ENCODE measurements around the gene TAGLN3.

TAGLN3 gene

GRCh38 chr3:111954228-111954990, 44.3 kb upstream of the TAGLN3 start:
- POLR2A ChIA-PET: interaction anchor here (0.7 kb wide), 2 partner anchors 24 to 88 kb away, joined by 3 read pairs; partner anchors contain the start of gene ABHD10
- no peak for DNase-seq (ENCODE audit: low read depth, low spot score)
- no peak overlapping the region for H3K4me3 ChIP-seq (ENCODE audit: low read depth, low read length)
- CTCF ChIA-PET: interaction anchor here (0.9 to 11.9 kb wide), 8 partner anchors 13 to 262 kb away, joined by 3 to 133 read pairs (median 4); no protein-coding TSS in a partner anchor
- TF ChIP-seq CTCF (IDR thresholded peaks at IDR 0.05; ENCODE audit: insufficient read depth, low read length, missing control alignments): no peak

- POLR2A ChIA-PET: no interaction called here
- no peak for TF ChIP-seq CTCF (IDR thresholded peaks at IDR 0.05; ENCODE audit: insufficient read depth, low read length, missing control alignments)
- no peak overlapping the region for H3K4me3 ChIP-seq (ENCODE audit: low read depth, low read length)
- DNase-seq (ENCODE audit: low read depth, low spot score): no peak
- CTCF ChIA-PET: interaction anchor here (1.5 to 11.9 kb wide), 4 partner anchors 11 to 96 kb away, joined by 3 to 133 read pairs (median 5); no protein-coding TSS in a partner anchor
Measured at GRCh38 chr3:111955876-111956275, 42.8 kb upstream of the TAGLN3 start.

GRCh38 chr3:111956449-111956848, 42.3 kb upstream of the TAGLN3 start:
- ChIA-PET CTCF (interaction anchor here (1.3 to 11.9 kb wide), 4 partner anchors 11 to 239 kb away, joined by 3 to 133 read pairs (median 16); no protein-coding TSS in a partner anchor), POLR2A (no interaction called here)
- TF ChIP-seq CTCF (IDR thresholded peaks at IDR 0.05; ENCODE audit: insufficient read depth, low read length, missing control alignments): no peak
- DNase-seq (ENCODE audit: low read depth, low spot score): no peak
- H3K4me3 ChIP-seq (ENCODE audit: low read depth, low read length): no peak overlapping the region

- TF ChIP-seq CTCF (IDR thresholded peaks at IDR 0.05; ENCODE audit: insufficient read depth, low read length, missing control alignments): no peak
- CTCF ChIA-PET: interaction anchor here (0.8 to 11.9 kb wide), 8 partner anchors 10 to 266 kb away, joined by 3 to 133 read pairs (median 4); partner anchors contain the start of gene ABHD10
- POLR2A ChIA-PET: no interaction called here
- DNase-seq (ENCODE audit: low read depth, low spot score): no peak
- no peak overlapping the region for H3K4me3 ChIP-seq (ENCODE audit: low read depth, low read length)
Measured at GRCh38 chr3:111956995-111957734, 41.6 kb upstream of the TAGLN3 start.

- H3K4me3 ChIP-seq (ENCODE audit: low read depth, low read length): no peak overlapping the region
- POLR2A ChIA-PET: no interaction called here
- CTCF ChIA-PET: interaction anchor here (0.9 to 4.3 kb wide), 6 partner anchors 10 to 384 kb away, joined by 3 to 39 read pairs (median 4); no protein-coding TSS in a partner anchor
- TF ChIP-seq CTCF (IDR thresholded peaks at IDR 0.05; ENCODE audit: insufficient read depth, low read length, missing control alignments): no peak
- DNase-seq (ENCODE audit: low read depth, low spot score): no peak
Measured at GRCh38 chr3:111961461-111962164, 37.1 kb upstream of the TAGLN3 start.

All from AG04449 (cell line).